HepG2 (cell line): ENCODE measurements around the gene TARS3. TPM values are rescaled to one million over a fixed set of nuclear protein-coding genes. Genes with fewer than 3 reads are reported as not detected.

Experiments
- BCL6 ChIP-seq: IDR thresholded peaks from 2 replicates; pipeline ENCODE4 v1.6.1; 2016; ENCODE audit warnings: missing genetic modification reagents, missing compliant biosample characterization
- DNMT1 ChIP-seq: sonication (generic); formaldehyde crosslinking; IDR thresholded peaks from 2 replicates; pipeline ENCODE4 v1.5.1; 2020; ENCODE audit warnings: mild to moderate bottlenecking, missing genetic modification reagents
- EHMT2 ChIP-seq: fragments of 200-600 bp; sonication (generic); IDR thresholded peaks from 2 replicates; pipeline ENCODE4 v1.7.0; 2017; ENCODE audit warnings: antibody characterized with exemption, low read depth, low read length, borderline replicate concordance
- ERF ChIP-seq: IDR thresholded peaks from 2 replicates; pipeline ENCODE4 v1.6.1; 2018; ENCODE audit warnings: missing biosample characterization, missing genetic modification reagents
- FOXK1 ChIP-seq: sonication (generic); formaldehyde crosslinking; IDR thresholded peaks from 2 replicates; pipeline ENCODE4 v1.4.0; 2020; ENCODE audit warnings: low read depth, missing genetic modification reagents, borderline replicate concordance
- ONECUT2 ChIP-seq: sonication (generic); formaldehyde crosslinking; IDR thresholded peaks from 2 replicates; pipeline ENCODE4 v1.4.0; 2020; ENCODE audit warnings: missing genetic modification reagents
- PHF8 ChIP-seq: sonication (generic); formaldehyde crosslinking; IDR thresholded peaks from 2 replicates; pipeline ENCODE4 v1.5.0; 2020; ENCODE audit warnings: missing genetic modification reagents
- PPARG ChIP-seq: conservative IDR thresholded peaks from 2 replicates; pipeline ENCODE4 v1.6.1; 2016; ENCODE audit warnings: missing biosample characterization, missing genetic modification reagents
- SIN3B ChIP-seq: fragments of 150-350 bp; IDR thresholded peaks from 2 replicates; pipeline ENCODE4 v1.6.1; 2014; ENCODE audit warnings: low read length
- SP140L ChIP-seq: sonication (generic); formaldehyde crosslinking; IDR thresholded peaks from 2 replicates; pipeline ENCODE4 v1.4.0; 2020; ENCODE audit warnings: missing genetic modification reagents, borderline replicate concordance
- U2AF2 ChIP-seq: fragments of 200-400 bp; formaldehyde crosslinking; IDR thresholded peaks from 2 replicates; pipeline ENCODE4 v1.6.1; 2017; ENCODE audit warnings: low read depth, mild to moderate bottlenecking, low read length
- ZNF251 ChIP-seq: sonication (generic); formaldehyde crosslinking; IDR thresholded peaks from 2 replicates; pipeline ENCODE4 v1.9.0; 2021; ENCODE audit warnings: mild to moderate bottlenecking, missing genetic modification reagents
- ZNF383 ChIP-seq: sonication (generic); formaldehyde crosslinking; IDR thresholded peaks from 2 replicates; pipeline ENCODE4 v1.4.0; 2020; ENCODE audit warnings: missing genetic modification reagents, mild to moderate bottlenecking, borderline replicate concordance
- ZNF484 ChIP-seq: sonication (generic); formaldehyde crosslinking; IDR thresholded peaks from 2 replicates; pipeline ENCODE4 v1.5.1; 2020; ENCODE audit warnings: mild to moderate bottlenecking, low read depth, missing genetic modification reagents, borderline replicate concordance
- ZNF619 ChIP-seq: sonication (generic); formaldehyde crosslinking; IDR thresholded peaks from 2 replicates; pipeline ENCODE4 v1.4.0; 2020; ENCODE audit warnings: mild to moderate bottlenecking, missing genetic modification reagents
- ZNF773 ChIP-seq: sonication (generic); formaldehyde crosslinking; IDR thresholded peaks from 2 replicates; pipeline ENCODE4 v1.4.0; 2020; ENCODE audit warnings: missing genetic modification reagents, borderline replicate concordance
- ZSCAN20 ChIP-seq: sonication (generic); formaldehyde crosslinking; IDR thresholded peaks from 2 replicates; pipeline ENCODE4 v1.4.0; 2020; ENCODE audit warnings: missing genetic modification reagents, mild to moderate bottlenecking, borderline replicate concordance
- ZSCAN9 ChIP-seq: IDR thresholded peaks from 2 replicates; pipeline ENCODE4 v1.6.1; 2016; ENCODE audit warnings: borderline replicate concordance
- polyA plus RNA-seq, 8 experiments: library from polyadenylated mRNA; depleted of rRNA in 3 of 8; stranded (reverse) in 7 of 8; unstranded in 1 of 8; fragments of >200 nt; fragmentation: Illumina TruSeq in 4 of 8; extraction: Trizol in 4 of 8; gene quantifications; 2 replicates each; pipeline versions ENCODE4 v1.2.1 to v1.2.3, GENCODE V29; 2011 to 2016; ENCODE audit warnings: low read depth in 4 of 8, missing spikeins in 1 of 8, mixed read lengths in 1 of 8; ENCODE audit not compliant: insufficient read depth in 1 of 8
- total RNA-seq, 5 experiments: library from RNA; depleted of rRNA; stranded (reverse); fragments of >200 nt; fragmentation: Illumina TruSeq; extraction: Trizol; gene quantifications; 2 replicates each; pipeline ENCODE4 v1.2.3, GENCODE V29; 2016; ENCODE audit warnings: low read depth in 1 of 5
- TF ChIP-seq, protein P1 (sequence below): sonication (generic); formaldehyde crosslinking; IDR thresholded peaks from 2 replicates; pipeline ENCODE4 v1.5.1; 2020; ENCODE audit warnings: missing genetic modification reagents, mild to moderate bottlenecking, borderline replicate concordance
- TF ChIP-seq, protein P2 (sequence below): sonication (generic); formaldehyde crosslinking; IDR thresholded peaks from 2 replicates; pipeline ENCODE4 v1.4.0; 2020; ENCODE audit warnings: low read depth, mild to moderate bottlenecking, missing genetic modification reagents
- TF ChIP-seq, protein P3 (sequence below): sonication (generic); formaldehyde crosslinking; IDR thresholded peaks from 2 replicates; pipeline ENCODE4 v1.4.0; 2020; ENCODE audit warnings: missing genetic modification reagents
- TF ChIP-seq, protein P4 (sequence below): sonication (generic); formaldehyde crosslinking; IDR thresholded peaks from 2 replicates; pipeline ENCODE4 v1.4.0; 2020; ENCODE audit warnings: missing genetic modification reagents, borderline replicate concordance

TARS3 gene
- total and polyA plus RNA-seq, 2 of the 13 experiments (the other 11 are each of a cell fraction or from before 2014, with no cell fraction given) = 4.1 to 11.7 TPM

DNA sequence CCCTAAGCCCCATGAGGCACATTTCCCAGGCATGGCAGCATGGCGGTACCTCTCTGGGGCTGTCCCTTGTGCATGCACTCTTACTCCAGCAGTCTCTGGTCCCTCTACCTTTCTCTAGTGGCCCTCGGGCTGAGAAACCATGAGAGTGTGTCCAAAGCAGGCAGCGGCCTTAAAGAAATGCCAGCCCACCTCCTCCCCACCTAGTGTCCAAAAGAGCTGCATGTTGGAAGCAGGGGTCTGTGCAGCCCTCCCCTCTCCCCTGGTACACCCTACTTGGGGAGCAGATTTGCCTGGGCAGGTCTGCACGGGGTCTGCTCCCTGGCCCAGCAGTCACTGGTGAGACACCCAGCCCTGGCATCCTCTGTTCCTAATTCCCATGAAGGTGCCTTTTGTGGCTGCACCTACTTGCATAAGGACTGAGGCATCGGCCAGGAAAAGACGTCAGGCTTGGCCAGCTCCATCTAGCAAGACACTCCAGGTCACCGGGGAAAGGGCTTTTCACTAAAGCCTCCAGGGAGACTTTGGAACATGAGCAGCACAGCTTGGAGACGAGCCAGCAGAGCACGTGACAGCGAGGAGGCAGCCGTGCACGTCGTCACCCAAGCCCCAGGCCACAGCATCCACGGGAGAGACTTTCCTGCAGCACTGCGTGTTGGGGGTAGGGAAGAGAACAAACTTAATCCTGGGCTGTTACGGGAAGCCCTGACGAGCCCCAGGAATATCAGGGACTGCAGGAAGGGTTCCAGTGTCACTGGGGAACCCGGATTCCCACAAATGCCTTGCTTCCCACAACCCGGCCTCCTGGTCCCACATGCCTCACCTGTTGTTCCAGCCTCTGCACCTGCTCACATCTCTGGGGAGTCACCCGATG is 110.9 kb downstream of the TARS3 start (continued):
- TF ChIP-seq ZSCAN9 = no peak
- no peak for TF ChIP-seq ZNF484 (CRISPR knock-in tag)
- TF ChIP-seq SP140L (CRISPR knock-in tag) = no peak
- TF ChIP-seq ZNF619 (CRISPR knock-in tag) = no peak
- TF ChIP-seq U2AF2 = no peak
- TF ChIP-seq, protein P1, sequence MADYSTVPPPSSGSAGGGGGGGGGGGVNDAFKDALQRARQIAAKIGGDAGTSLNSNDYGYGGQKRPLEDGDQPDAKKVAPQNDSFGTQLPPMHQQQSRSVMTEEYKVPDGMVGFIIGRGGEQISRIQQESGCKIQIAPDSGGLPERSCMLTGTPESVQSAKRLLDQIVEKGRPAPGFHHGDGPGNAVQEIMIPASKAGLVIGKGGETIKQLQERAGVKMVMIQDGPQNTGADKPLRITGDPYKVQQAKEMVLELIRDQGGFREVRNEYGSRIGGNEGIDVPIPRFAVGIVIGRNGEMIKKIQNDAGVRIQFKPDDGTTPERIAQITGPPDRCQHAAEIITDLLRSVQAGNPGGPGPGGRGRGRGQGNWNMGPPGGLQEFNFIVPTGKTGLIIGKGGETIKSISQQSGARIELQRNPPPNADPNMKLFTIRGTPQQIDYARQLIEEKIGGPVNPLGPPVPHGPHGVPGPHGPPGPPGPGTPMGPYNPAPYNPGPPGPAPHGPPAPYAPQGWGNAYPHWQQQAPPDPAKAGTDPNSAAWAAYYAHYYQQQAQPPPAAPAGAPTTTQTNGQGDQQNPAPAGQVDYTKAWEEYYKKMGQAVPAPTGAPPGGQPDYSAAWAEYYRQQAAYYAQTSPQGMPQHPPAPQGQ (CRISPR knock-in tag) = peak; percentile 92; the same call in 1 of the 2 replicates
- no peak for TF ChIP-seq ERF (CRISPR knock-in tag)
- no peak for TF ChIP-seq ZNF251 (CRISPR knock-in tag)
- TF ChIP-seq, protein P2, sequence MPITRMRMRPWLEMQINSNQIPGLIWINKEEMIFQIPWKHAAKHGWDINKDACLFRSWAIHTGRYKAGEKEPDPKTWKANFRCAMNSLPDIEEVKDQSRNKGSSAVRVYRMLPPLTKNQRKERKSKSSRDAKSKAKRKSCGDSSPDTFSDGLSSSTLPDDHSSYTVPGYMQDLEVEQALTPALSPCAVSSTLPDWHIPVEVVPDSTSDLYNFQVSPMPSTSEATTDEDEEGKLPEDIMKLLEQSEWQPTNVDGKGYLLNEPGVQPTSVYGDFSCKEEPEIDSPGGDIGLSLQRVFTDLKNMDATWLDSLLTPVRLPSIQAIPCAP (CRISPR knock-in tag) = no peak
- TF ChIP-seq EHMT2 = no peak
- 0 out of 2 replicates have a peak, but pooled peaks have one; percentile 45 for TF ChIP-seq ZSCAN20
- TF ChIP-seq PPARG = no peak
- TF ChIP-seq ZNF383 (CRISPR knock-in tag) = no peak
- TF ChIP-seq ZNF773 (CRISPR knock-in tag) = no peak
- TF ChIP-seq ONECUT2 (CRISPR knock-in tag) = 0 out of 2 replicates have a peak, but pooled peaks have one; percentile 22
- TF ChIP-seq SIN3B = no peak
- TF ChIP-seq PHF8 = peak; percentile 39; the same call in 1 of the 2 replicates
- TF ChIP-seq, protein P3, sequence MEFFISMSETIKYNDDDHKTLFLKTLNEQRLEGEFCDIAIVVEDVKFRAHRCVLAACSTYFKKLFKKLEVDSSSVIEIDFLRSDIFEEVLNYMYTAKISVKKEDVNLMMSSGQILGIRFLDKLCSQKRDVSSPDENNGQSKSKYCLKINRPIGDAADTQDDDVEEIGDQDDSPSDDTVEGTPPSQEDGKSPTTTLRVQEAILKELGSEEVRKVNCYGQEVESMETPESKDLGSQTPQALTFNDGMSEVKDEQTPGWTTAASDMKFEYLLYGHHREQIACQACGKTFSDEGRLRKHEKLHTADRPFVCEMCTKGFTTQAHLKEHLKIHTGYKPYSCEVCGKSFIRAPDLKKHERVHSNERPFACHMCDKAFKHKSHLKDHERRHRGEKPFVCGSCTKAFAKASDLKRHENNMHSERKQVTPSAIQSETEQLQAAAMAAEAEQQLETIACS = no peak
- TF ChIP-seq BCL6 (CRISPR knock-in tag) = no peak
- no peak for TF ChIP-seq DNMT1 (CRISPR knock-in tag)
- TF ChIP-seq, protein P4, sequence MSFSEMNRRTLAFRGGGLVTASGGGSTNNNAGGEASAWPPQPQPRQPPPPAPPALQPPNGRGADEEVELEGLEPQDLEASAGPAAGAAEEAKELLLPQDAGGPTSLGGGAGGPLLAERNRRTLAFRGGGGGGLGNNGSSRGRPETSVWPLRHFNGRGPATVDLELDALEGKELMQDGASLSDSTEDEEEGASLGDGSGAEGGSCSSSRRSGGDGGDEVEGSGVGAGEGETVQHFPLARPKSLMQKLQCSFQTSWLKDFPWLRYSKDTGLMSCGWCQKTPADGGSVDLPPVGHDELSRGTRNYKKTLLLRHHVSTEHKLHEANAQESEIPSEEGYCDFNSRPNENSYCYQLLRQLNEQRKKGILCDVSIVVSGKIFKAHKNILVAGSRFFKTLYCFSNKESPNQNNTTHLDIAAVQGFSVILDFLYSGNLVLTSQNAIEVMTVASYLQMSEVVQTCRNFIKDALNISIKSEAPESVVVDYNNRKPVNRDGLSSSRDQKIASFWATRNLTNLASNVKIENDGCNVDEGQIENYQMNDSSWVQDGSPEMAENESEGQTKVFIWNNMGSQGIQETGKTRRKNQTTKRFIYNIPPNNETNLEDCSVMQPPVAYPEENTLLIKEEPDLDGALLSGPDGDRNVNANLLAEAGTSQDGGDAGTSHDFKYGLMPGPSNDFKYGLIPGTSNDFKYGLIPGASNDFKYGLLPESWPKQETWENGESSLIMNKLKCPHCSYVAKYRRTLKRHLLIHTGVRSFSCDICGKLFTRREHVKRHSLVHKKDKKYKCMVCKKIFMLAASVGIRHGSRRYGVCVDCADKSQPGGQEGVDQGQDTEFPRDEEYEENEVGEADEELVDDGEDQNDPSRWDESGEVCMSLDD (CRISPR knock-in tag) = no peak
- no peak for TF ChIP-seq FOXK1 (CRISPR knock-in tag)
